ENCODE data around the gene TICAM1. TPM values are rescaled to one million over a fixed set of nuclear protein-coding genes. Genes with fewer than 3 reads are reported as not detected.
"Not testable (repeated sequence)": the region's sequence is repeated elsewhere in the genome, so short reads cannot be mapped to it uniquely, and the experiment has no call there.

TICAM1 gene
- polyA plus RNA-seq, 3 donors = 7.3 to 7.7 (median 7.6) TPM

GRCh38 chr19:4811328-4812131 lies 20.0 kb downstream of the TICAM1 start:
- DNase-seq = peak; percentile 34

GRCh38 chr19:4807188-4807587 lies 24.3 kb downstream of the TICAM1 start:
- no peak for DNase-seq

- no peak for DNase-seq
Observed at GRCh38 chr19:4806384-4806783, 25.1 kb downstream of the TICAM1 start.

DNA sequence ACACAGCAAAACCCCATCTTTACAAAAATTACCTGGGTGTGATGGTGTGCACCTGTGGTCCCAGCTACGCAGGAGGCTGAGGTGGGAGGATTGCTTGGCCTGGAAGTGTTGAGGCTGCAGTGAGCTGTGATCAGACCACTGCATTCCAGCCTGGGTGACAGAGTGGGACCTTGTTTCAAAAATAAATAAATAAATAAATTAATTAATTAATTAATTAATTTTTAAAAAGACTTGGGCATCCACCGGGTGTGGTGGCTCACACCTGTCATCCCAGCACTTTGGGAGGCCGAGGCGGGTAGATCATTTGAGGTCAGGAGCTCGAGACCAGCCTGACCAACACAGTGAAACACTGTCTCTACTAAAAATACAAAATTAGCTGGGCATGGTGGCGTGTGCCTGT lies 26.4 kb downstream of the TICAM1 start:
- DNase-seq = not testable (repeated sequence)

DNA sequence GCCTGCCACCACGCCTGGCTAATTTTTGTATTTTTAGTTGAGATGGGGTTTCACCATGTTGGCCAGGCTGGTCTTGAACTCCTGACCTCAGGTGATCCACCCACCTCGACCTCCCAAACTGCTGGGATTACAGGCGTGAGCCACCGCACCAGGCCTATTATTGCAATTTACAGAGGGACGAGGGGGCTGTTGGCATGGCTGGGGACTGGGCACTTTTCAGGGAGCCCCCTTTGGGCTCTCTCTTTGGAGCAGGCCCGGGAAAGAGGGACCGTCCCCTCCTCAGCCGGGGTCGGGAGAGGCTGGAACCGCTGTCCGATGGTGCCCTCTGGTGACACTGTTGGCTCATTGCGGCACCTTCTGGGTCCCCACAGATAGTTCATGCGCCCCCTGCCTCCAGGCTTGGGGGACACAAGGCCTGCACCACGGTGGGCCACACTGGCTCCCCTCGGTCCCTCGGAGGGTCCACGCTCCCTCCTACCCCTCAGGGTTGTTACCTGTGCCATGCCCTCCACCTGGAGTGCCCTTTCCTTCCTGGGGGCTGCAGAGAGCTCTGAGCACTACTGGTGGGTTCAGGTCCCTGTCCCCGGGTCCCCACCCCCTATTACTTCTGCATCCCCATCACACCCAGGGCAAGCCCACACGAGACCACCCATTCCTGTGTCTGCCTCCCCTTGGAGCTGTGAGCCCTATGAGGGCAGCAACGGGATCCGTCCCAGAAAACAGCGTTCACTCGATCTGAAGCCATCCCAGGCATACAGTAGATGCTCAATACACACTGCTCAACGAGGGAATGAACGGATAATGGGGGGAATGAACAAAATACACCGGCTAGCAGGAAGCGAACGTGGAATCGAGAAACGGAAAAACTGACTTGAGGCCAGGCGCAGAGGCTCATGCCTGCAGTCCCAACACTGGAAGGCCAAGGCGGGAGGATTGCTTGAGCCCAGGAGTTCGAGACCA lies 27.5 kb downstream of the TICAM1 start:
- peak; percentile 42 for DNase-seq

- DNase-seq = no peak
Observed at GRCh38 chr19:4802711-4803110, 28.8 kb downstream of the TICAM1 start.

GRCh38 chr19:4801085-4801619 lies 30.4 kb downstream of the TICAM1 start:
- no peak for DNase-seq

DNA sequence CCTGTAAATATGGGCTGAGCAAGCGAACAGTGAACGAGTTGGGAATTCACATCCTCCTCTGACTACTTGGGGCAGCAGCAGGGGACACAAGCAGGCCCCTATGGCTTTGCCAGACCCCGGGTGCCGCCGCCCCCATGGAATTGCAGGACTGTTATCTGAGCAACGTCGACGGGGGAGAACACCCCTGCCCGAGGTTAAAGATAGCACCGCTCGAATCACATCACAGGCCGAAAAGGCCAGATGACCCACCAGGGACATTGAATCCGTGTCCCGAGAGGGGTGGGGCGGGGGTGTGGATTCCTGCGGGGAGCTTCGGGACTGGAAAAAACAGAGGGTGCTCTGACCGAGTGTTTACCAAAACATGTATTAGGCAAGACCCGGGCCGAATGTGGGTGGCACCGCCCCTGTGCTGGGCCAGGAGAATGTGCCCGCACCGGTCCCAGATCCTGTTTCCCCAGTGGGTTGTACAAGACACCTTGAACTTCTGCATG lies 30.9 kb downstream of the TICAM1 start:
- DNase-seq = no peak

- DNase-seq = no peak
Observed at GRCh38 chr19:4795400-4795799, 36.1 kb downstream of the TICAM1 start.

DNA sequence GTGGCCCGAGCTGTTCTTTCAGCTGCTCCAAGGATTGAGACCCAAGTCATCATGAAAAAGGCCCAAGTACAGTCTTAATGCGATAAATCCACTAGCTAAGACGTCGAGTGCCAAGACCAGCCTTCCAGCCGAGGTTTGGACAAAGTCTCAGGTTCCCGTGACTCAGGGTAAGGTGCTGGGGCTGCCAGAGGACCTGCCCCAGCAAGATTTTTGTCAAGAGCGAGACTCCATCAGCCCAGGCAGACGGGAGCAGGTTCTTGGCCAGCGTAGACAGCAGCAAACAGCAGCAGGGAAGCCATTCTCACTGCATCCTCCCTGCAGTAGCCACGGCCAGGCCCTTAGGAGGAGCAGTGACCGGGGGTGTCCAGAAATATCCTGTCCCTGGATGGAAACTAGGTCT lies 36.5 kb downstream of the TICAM1 start:
- DNase-seq = no peak

DNA sequence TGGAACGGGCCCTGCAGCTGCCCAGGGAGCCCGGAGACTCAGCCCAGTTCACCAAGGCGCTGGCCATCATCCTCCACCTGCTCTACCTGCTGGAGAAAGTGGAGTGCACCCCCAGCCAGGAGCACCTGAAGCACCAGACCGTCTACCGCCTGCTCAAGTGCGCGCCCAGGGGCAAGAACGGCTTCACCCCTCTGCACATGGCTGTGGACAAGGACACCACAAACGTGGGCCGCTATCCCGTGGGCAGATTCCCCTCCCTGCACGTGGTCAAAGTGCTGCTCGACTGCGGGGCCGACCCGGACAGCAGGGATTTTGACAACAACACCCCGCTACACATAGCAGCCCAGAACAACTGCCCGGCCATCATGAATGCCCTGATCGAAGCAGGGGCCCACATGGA lies 38.2 kb downstream of the TICAM1 start:
- DNase-seq = not testable (repeated sequence)

- DNase-seq = not testable (repeated sequence)
Observed at GRCh38 chr19:4792866-4793195, 38.7 kb downstream of the TICAM1 start.

DNA sequence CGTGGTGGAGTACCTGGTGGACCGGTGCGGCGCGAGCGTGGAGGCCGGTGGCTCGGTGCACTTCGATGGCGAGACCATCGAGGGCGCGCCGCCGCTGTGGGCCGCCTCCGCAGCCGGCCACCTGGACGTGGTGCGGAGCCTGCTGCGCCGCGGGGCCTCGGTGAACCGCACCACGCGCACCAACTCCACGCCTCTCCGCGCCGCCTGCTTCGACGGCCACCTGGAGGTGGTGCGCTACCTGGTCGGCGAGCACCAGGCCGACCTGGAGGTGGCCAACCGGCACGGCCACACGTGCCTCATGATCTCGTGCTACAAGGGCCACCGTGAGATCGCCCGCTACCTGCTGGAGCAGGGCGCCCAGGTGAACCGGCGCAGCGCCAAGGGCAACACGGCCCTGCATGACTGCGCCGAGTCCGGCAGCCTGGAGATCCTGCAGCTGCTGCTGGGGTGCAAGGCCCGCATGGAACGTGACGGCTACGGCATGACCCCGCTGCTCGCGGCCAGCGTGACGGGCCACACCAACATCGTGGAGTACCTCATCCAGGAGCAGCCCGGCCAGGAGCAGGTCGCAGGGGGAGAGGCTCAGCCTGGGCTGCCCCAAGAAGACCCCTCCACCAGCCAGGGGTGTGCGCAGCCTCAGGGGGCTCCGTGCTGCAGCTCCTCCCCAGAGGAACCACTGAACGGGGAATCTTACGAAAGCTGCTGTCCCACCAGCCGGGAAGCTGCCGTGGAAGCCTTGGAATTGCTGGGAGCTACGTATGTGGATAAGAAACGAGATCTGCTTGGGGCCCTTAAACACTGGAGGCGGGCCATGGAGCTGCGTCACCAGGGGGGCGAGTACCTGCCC lies 39.3 kb downstream of the TICAM1 start:
- DNase-seq = not testable (repeated sequence)

GRCh38 chr19:4791183-4792018 lies 40.1 kb downstream of the TICAM1 start, which contains the start of gene FEM1A:
Gene FEM1A (plus strand): TSS chr19:4791734. CDS start chr19:4791855, 121 bp downstream.
- DNase-seq = peak; percentile 100

- DNase-seq = not testable (repeated sequence)
Observed at GRCh38 chr19:4786412-4787016, 45.0 kb downstream of the TICAM1 start.

- DNase-seq = no peak
Observed at GRCh38 chr19:4781801-4782200, 49.7 kb downstream of the TICAM1 start.

GRCh38 chr19:4780860-4781259 lies 50.7 kb downstream of the TICAM1 start:
- no peak for DNase-seq

- DNase-seq = not testable (repeated sequence)
Observed at GRCh38 chr19:4778124-4778523, 53.4 kb downstream of the TICAM1 start.

GRCh38 chr19:4776436-4777211 lies 54.9 kb downstream of the TICAM1 start:
- no peak for DNase-seq
